NB4 (cell line): Measurements from ENCODE around the gene P2RX6.

ENCODE experiments used
- TF ChIP-seq, protein P1 (sequence below): IDR thresholded peaks from 2 replicates; pipeline ENCODE4 v1.6.1; 2011; ENCODE audit warnings: low read depth, low read length
- TF ChIP-seq, protein P2 (sequence below): IDR thresholded peaks from one replicate; pipeline ENCODE4 v1.5.1; 2012; ENCODE audit warnings: low read depth, low read length

DNA sequence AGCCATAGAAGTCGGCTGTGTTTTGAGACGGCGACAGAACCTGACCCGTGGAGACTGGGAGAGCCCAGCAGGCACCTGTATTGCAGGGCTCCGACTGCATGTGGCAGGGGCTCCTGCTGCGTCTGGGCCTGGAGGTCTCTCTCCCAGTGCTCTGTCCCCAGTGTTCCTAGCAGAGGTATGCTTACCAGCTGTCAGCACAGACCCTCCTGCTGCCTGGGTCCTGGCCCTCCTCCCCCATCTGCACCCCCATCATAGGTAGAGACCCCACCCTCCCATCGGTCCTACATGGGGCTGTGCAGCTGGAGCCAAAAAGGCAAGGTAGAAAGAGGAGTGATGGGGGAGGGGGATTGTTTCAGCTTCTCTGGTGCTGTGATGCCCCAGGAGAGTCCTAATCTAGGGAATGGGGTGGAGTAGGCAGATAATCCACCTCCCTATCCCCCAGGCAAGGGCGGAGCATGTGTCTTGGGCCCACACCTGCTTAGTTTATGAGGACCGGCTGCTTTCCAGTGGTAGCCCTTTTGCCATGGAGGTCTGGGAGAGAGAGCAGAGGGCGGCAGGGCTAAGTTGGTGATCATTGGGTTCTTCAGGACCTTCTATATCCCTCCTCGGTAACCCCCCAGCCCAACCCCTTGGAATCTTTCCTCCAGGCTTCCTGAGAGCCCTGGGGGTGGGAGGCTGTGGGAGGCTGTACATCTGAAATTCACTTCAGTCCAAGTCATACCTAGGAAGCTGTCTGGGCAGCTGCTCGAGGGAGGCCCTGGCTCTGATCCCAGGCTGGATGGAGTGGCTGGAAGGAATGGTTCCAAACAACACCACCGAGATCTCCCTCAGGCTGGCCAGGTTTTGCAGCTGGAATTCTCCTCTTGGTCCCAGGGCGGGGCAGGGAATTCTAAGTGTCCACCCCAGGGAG is 12.1 kb downstream of the P2RX6 start:
- TF ChIP-seq, protein P1, sequence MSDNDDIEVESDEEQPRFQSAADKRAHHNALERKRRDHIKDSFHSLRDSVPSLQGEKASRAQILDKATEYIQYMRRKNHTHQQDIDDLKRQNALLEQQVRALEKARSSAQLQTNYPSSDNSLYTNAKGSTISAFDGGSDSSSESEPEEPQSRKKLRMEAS: no peak
- TF ChIP-seq, protein P2, sequence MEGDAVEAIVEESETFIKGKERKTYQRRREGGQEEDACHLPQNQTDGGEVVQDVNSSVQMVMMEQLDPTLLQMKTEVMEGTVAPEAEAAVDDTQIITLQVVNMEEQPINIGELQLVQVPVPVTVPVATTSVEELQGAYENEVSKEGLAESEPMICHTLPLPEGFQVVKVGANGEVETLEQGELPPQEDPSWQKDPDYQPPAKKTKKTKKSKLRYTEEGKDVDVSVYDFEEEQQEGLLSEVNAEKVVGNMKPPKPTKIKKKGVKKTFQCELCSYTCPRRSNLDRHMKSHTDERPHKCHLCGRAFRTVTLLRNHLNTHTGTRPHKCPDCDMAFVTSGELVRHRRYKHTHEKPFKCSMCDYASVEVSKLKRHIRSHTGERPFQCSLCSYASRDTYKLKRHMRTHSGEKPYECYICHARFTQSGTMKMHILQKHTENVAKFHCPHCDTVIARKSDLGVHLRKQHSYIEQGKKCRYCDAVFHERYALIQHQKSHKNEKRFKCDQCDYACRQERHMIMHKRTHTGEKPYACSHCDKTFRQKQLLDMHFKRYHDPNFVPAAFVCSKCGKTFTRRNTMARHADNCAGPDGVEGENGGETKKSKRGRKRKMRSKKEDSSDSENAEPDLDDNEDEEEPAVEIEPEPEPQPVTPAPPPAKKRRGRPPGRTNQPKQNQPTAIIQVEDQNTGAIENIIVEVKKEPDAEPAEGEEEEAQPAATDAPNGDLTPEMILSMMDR: no peak
